NT2/D1 (cell line): ENCODE data around the gene PIR.

ENCODE experiments used
- SUZ12 ChIP-seq: IDR thresholded peaks from 2 replicates; pipeline ENCODE4 v1.6.1; 2011; ENCODE audit not compliant: insufficient read length, insufficient read depth; ENCODE audit errors: extremely low read depth
- YY1 ChIP-seq: IDR thresholded peaks from 2 replicates; pipeline ENCODE4 v1.6.1; 2011; ENCODE audit not compliant: insufficient read length, insufficient read depth
- ZNF274 ChIP-seq: IDR thresholded peaks from 2 replicates; pipeline ENCODE4 v1.6.1; 2011; ENCODE audit warnings: mild to moderate bottlenecking, low read depth, low read length

DNA sequence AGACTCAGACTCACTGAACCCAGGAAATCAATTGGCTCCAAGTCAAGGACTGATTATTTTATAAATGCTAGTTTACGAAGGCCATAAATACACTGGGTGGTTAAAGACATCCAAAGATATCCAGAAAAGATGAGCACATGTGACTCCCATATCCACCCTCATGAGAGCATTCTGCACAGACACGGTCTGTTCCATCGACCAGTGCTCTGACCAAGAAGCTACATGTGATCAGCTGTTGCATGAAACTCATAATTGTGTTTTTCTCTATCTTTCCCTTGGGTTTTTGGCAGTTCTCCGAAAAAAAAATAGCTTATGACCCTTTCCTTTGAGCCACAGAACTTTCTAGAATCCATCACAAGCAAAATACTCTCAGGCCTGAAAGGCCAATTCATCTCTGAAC is 2.7 kb upstream of the PIR start:
- TF ChIP-seq SUZ12 (no peak), YY1 (no peak), ZNF274 (no peak)
